Astrocyte of the spinal cord (primary cell): Measurements from ENCODE around the gene NIP7.

Source experiments
- DNase-seq: peaks from one replicate; pipeline ENCODE4 v3.0.0; 2011; ENCODE audit warnings: low read depth, low spot score
- H3K4me3 ChIP-seq: 2 replicates; pipeline ENCODE4 v1.5.1; 2011; ENCODE audit warnings: low read depth, mild to moderate bottlenecking, low read length, moderate library complexity
- in situ Hi-C: cut with HindIII; loops from 2 replicates; pipeline ENCODE4 v1.10.0; 2017; ENCODE audit warnings: low sequenced_read_pairs
- TF ChIP-seq, protein P1 (sequence below): IDR thresholded peaks from 2 replicates; pipeline ENCODE4 v1.5.1; 2012; ENCODE audit warnings: low read depth, mild to moderate bottlenecking, low read length, inconsistent platforms

Gene NIP7

DNA sequence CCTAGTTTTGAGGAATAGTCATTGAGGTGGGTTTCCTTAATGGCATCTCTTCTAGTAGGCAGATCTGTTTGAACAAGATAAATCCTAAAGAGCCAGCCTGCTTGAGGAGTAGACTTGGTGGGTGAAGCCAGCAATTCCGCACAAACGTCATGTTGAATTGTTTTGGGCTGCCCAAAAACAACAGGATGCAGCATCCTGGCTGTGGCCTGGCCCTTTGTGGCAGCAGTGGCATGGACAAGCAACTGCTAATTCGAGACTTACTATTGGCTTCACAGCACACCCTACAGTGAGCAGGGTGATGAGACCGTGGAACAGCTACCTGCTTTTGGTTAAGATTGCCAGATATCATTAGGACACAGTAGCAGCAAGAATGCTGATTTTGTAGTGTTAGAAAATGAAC lies 37.7 kb upstream of the NIP7 start:
- DNase-seq: no peak
- H3K4me3 ChIP-seq: no peak overlapping the region
- TF ChIP-seq, protein P1, sequence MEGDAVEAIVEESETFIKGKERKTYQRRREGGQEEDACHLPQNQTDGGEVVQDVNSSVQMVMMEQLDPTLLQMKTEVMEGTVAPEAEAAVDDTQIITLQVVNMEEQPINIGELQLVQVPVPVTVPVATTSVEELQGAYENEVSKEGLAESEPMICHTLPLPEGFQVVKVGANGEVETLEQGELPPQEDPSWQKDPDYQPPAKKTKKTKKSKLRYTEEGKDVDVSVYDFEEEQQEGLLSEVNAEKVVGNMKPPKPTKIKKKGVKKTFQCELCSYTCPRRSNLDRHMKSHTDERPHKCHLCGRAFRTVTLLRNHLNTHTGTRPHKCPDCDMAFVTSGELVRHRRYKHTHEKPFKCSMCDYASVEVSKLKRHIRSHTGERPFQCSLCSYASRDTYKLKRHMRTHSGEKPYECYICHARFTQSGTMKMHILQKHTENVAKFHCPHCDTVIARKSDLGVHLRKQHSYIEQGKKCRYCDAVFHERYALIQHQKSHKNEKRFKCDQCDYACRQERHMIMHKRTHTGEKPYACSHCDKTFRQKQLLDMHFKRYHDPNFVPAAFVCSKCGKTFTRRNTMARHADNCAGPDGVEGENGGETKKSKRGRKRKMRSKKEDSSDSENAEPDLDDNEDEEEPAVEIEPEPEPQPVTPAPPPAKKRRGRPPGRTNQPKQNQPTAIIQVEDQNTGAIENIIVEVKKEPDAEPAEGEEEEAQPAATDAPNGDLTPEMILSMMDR: no peak
- in situ Hi-C loops: no loop called here

DNA sequence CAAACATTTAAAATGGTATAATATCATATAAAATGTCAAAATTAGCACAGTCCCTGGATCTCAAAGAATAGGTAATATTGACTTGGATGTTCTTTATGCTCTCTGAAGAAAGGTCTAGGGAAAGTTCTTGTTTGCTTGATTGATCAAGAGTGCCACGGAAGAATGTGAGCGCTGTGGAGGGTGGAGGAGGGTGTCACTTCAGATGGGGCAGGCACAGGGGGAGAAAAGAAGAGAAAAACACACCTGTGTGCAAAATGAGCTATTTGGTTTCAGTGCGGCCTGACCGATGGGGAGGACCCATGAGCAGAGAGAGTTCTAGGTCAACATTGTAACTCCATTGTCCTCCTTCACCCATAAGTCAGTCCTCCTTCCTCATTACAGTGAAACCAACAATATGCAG lies 37.3 kb upstream of the NIP7 start:
- in situ Hi-C loops: no loop called here
- DNase-seq: no peak
- no peak overlapping the region for H3K4me3 ChIP-seq
- TF ChIP-seq, protein P1: no peak

DNA sequence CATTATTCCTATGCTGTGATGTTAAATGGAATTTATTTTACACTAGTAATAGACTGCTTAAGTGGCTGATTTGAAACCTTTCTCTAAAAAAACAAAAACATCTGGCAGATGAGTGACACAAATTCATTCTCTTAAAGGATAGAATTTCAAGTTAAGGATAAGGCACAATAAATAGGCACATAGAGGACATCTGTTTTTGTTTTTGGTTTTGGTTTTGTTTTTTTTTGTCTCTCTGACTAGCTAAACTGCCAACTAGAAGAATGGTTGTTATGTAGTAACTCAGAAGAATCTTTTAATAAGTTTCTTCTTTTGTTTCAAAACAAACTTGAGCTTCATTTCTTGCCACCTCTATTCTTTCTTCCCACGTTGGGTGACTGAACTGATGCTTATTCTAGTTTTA lies 33.5 kb upstream of the NIP7 start:
- DNase-seq: no peak
- TF ChIP-seq, protein P1: no peak
- in situ Hi-C loops: no loop called here
- no peak overlapping the region for H3K4me3 ChIP-seq

DNA sequence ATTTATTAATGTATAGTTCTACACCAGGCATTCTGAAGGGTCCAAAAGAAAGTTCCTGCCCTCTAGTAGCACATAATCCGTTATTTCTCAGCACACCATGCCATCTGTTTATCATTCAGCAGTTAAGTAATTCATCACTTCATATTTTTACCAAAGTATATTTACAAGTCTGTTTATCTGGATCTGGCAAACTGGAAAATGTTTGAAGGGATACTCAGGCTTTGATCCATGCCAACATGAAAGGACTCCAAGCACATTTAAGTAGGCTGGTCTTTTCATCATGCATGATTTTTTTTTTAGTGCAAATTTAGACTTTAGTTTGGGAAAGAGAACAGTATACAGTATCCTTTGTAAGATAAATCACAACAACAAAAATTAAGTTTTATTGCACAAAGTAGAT lies 32.5 kb upstream of the NIP7 start:
- in situ Hi-C loops: no loop called here
- no peak for DNase-seq
- H3K4me3 ChIP-seq: no peak overlapping the region
- TF ChIP-seq, protein P1: no peak

DNA sequence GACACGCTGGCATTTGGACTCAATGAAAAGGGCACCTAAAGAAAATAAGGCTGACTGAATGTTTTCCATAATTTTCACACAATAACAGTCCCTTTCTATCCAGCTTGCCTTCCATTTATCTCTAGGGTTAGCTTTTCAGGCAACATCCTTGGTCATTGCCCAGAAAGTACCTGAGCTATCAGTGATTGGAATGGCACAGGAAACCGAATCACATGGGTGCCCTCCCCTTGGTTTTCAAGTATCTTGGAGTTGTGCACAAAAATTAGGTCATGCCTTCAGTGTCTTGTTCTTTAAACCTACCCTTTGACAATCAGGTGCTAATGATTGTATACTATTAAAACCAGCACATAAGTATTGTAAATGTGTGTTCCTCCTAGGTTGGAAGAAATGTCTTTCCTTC lies 31.7 kb upstream of the NIP7 start:
- DNase-seq: no peak
- no peak overlapping the region for H3K4me3 ChIP-seq
- TF ChIP-seq, protein P1: no peak
- in situ Hi-C loops: no loop called here

GRCh38 chr16:69309316-69309715 lies 30.3 kb upstream of the NIP7 start:
- DNase-seq: no peak
- TF ChIP-seq, protein P1: no peak
- in situ Hi-C loops: no loop called here
- no peak overlapping the region for H3K4me3 ChIP-seq
